ENCODE results near the gene CTTNBP2.

DNA sequence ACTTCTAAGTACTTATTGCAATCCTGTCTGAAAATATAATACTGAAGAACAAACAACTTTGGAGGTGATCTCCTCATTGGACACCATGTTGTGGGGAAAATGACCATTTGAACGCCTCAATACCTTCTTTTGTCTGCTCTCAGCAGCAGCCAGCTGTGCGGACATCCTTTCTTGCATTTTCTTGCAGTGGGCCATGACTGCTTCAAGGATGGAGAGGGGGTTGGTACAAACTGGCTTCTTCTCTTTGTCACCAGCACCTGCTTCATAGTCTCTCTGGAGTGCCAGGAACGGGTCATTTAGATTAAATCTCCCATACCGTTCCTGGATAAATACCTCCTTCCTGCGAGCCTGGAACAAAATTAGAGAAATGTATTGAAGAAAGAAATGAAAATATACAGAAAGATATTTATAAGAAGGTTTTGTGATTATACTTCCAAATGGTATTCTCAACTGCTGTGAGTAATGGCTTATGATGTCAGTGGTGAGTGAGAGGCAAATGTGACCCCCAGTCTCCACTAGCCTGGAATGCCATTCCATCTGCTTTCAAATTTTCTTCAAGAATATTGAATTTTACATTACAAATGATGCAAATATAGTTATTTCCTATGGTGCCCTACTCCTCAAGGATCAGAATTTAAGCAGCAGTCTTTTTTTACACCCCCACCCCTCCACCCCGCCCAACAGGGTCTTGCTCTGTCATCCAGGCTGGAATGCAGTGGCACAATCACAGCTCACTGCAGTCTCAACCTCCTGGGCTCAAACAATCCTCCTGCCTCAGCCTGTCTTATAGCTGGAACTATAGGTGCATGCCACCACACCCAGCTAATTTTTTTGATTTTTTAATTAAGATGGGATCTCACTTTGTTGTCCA lies 62.4 kb downstream of the CTTNBP2 start:
- TF ChIP-seq, protein P1, sequence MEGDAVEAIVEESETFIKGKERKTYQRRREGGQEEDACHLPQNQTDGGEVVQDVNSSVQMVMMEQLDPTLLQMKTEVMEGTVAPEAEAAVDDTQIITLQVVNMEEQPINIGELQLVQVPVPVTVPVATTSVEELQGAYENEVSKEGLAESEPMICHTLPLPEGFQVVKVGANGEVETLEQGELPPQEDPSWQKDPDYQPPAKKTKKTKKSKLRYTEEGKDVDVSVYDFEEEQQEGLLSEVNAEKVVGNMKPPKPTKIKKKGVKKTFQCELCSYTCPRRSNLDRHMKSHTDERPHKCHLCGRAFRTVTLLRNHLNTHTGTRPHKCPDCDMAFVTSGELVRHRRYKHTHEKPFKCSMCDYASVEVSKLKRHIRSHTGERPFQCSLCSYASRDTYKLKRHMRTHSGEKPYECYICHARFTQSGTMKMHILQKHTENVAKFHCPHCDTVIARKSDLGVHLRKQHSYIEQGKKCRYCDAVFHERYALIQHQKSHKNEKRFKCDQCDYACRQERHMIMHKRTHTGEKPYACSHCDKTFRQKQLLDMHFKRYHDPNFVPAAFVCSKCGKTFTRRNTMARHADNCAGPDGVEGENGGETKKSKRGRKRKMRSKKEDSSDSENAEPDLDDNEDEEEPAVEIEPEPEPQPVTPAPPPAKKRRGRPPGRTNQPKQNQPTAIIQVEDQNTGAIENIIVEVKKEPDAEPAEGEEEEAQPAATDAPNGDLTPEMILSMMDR (IDR thresholded peaks at IDR 0.05) = no peak
- TF ChIP-seq EP300 (IDR thresholded peaks at IDR 0.05) = no peak
